HEK293T (cell line): ENCODE measurements around the gene TEX29.

ENCODE experiments used
- CTCF ChIA-PET: fragments of 350-600 bp; formaldehyde crosslinking; extraction: SDS; loops from one replicate; lab custom pipeline; 2021; ENCODE audit warnings: antibody characterized with exemption, inconsistent platforms; lab: Yijun Ruan, JAX
- POLR2A ChIA-PET: fragments of 350-600 bp; formaldehyde crosslinking; extraction: SDS; loops from one replicate; lab custom pipeline; 2020; ENCODE audit warnings: antibody characterized with exemption, inconsistent platforms; lab: Yijun Ruan, JAX
- DNase-seq: peaks from one replicate; pipeline ENCODE4 v3.0.0; 2012; ENCODE audit warnings: mixed read lengths; ENCODE audit errors: extremely low spot score
- ARNT ChIP-seq: fragments of 450-650 bp; IDR thresholded peaks from 2 replicates; pipeline ENCODE4 v1.6.1; 2017; ENCODE audit warnings: mild to moderate bottlenecking
- BHLHE40 ChIP-seq: fragments of 450-650 bp; IDR thresholded peaks from 2 replicates; pipeline ENCODE4 v1.6.1; 2016; ENCODE audit warnings: mild to moderate bottlenecking, moderate library complexity, borderline replicate concordance
- CTBP1 ChIP-seq: fragments of 450-650 bp; IDR thresholded peaks from 2 replicates; pipeline ENCODE4 v1.6.1; 2016; ENCODE audit warnings: borderline replicate concordance
- ELF4 ChIP-seq: fragments of 450-650 bp; IDR thresholded peaks from 2 replicates; pipeline ENCODE4 v1.6.1; 2017; ENCODE audit warnings: antibody characterized with exemption
- FOXA1 ChIP-seq: fragments of 450-650 bp; IDR thresholded peaks from 2 replicates; pipeline ENCODE4 v1.6.1; 2016; ENCODE audit warnings: mild to moderate bottlenecking
- FOXK2 ChIP-seq: fragments of 450-650 bp; IDR thresholded peaks from 2 replicates; pipeline ENCODE4 v1.6.1; 2016; ENCODE audit warnings: mild to moderate bottlenecking
- FOXM1 ChIP-seq: fragments of 450-650 bp; IDR thresholded peaks from 2 replicates; pipeline ENCODE4 v1.6.1; 2017; ENCODE audit warnings: mild to moderate bottlenecking, borderline replicate concordance
- HDGF ChIP-seq: fragments of 450-650 bp; IDR thresholded peaks from 2 replicates; pipeline ENCODE4 v1.6.1; 2017; ENCODE audit warnings: antibody characterized with exemption, borderline replicate concordance
- L3MBTL2 ChIP-seq: fragments of 450-650 bp; conservative IDR thresholded peaks from 2 replicates; pipeline ENCODE4 v1.6.1; 2016; ENCODE audit warnings: mild to moderate bottlenecking
- LEF1 ChIP-seq: fragments of 450-650 bp; IDR thresholded peaks from 2 replicates; pipeline ENCODE4 v1.6.1; 2017; ENCODE audit warnings: mild to moderate bottlenecking, borderline replicate concordance
- NFRKB ChIP-seq: fragments of 450-650 bp; IDR thresholded peaks from 2 replicates; pipeline ENCODE4 v1.6.1; 2016; ENCODE audit warnings: mild to moderate bottlenecking, moderate library complexity
- SP1 ChIP-seq: fragments of 450-650 bp; IDR thresholded peaks from 2 replicates; pipeline ENCODE4 v1.6.1; 2017
- SUZ12 ChIP-seq: fragments of 450-650 bp; IDR thresholded peaks from 2 replicates; pipeline ENCODE4 v1.6.1; 2016; ENCODE audit warnings: mild to moderate bottlenecking
- TARDBP ChIP-seq: fragments of 450-650 bp; IDR thresholded peaks from 2 replicates; pipeline ENCODE4 v1.6.1; 2016
- ZNF384 ChIP-seq: fragments of 450-650 bp; IDR thresholded peaks from 2 replicates; pipeline ENCODE4 v1.6.1; 2016
- TF ChIP-seq, protein P1 (sequence below): fragments of 450-650 bp; IDR thresholded peaks from 2 replicates; pipeline ENCODE4 v1.6.1; 2016

TEX29 gene

GRCh38 chr13:111283457-111283856 is 37.0 kb upstream of the TEX29 start:
- ChIA-PET POLR2A (interaction anchor here (1.5 kb wide), 1 partner anchor 19 kb away, joined by 3 read pairs; no protein-coding TSS in a partner anchor), CTCF (no interaction called here)
- no peak for DNase-seq
- TF ChIP-seq ELF4 (no peak), FOXM1 (no peak), ARNT (no peak), ZNF384 (no peak), NFRKB (no peak), LEF1 (no peak), BHLHE40 (no peak), SP1 (no peak), L3MBTL2 (no peak), FOXK2 (no peak), HDGF (no peak), FOXA1 (no peak), CTBP1 (no peak)
- TF ChIP-seq, protein P1, sequence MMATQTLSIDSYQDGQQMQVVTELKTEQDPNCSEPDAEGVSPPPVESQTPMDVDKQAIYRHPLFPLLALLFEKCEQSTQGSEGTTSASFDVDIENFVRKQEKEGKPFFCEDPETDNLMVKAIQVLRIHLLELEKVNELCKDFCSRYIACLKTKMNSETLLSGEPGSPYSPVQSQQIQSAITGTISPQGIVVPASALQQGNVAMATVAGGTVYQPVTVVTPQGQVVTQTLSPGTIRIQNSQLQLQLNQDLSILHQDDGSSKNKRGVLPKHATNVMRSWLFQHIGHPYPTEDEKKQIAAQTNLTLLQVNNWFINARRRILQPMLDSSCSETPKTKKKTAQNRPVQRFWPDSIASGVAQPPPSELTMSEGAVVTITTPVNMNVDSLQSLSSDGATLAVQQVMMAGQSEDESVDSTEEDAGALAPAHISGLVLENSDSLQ, result no peak

- POLR2A ChIA-PET, result no interaction called here
- CTCF ChIA-PET, result no interaction called here
- DNase-seq, result no peak
- no peak for TF ChIP-seq LEF1
- no peak for TF ChIP-seq SUZ12
- TF ChIP-seq FOXK2, result no peak
- no peak for TF ChIP-seq NFRKB
Measured at GRCh38 chr13:111283991-111284390, 36.5 kb upstream of the TEX29 start.

GRCh38 chr13:111284565-111284964 is 35.9 kb upstream of the TEX29 start:
- TF ChIP-seq, protein P1, result no peak
- TF ChIP-seq SUZ12, result no peak
- no peak for TF ChIP-seq ARNT
- TF ChIP-seq FOXA1, result no peak
- TF ChIP-seq ZNF384, result no peak
- TF ChIP-seq FOXK2, result no peak
- no peak for TF ChIP-seq CTBP1
- TF ChIP-seq SP1, result no peak
- no peak for DNase-seq
- ChIA-PET CTCF (no interaction called here), POLR2A (no interaction called here)

DNA sequence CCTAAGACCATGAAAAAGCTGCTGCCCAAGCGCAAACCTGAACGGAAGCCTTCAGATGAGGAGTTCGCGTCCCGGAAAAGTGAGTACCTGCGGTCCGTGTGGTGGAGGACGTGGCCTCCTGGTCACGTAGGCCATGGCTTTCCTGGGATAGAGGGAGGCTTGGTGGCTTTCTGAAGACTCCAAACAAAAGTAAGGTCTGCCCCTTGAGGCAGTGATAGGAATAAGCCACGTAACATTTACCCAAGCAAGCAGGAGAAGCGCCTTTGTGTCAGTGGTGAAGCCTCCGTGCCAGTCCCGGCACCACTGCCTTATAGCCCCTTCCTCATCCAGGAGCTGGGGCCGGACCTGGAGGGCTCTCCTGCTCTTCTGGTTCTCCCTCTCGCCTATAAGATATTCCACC is 34.3 kb upstream of the TEX29 start:
- no peak for DNase-seq
- POLR2A ChIA-PET, result no interaction called here
- CTCF ChIA-PET, result interaction anchor here (0.7 kb wide), 1 partner anchor 1688 kb away, joined by 9 read pairs; no protein-coding TSS in a partner anchor
- TF ChIP-seq BHLHE40 (no peak), ARNT (no peak)

DNA sequence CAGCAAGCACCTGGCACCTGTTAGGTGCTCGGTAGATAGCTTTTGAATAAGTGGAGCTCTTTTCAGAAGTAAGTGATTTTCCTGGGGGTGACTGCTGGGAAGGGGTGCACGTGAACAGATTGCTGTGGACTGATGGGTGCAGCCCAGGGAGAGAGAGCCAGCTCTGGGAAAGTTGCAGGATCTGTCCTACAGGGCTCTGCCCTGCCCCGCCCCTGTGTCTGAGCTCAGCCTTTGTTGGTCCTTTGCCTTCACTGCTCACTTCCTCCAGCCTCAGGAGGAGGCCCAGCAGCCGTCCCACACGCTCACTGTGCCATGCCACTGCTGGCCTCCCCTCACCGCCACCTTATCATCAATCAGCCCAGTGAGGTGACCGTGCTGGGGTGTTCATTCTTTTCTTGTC is 33.7 kb upstream of the TEX29 start:
- ChIA-PET POLR2A (no interaction called here), CTCF (no interaction called here)
- DNase-seq, result no peak
- TF ChIP-seq FOXA1 (no peak), SP1 (no peak), SUZ12 (no peak), FOXM1 (no peak), LEF1 (no peak), ZNF384 (no peak), ELF4 (no peak), BHLHE40 (no peak), L3MBTL2 (no peak), CTBP1 (no peak), FOXK2 (no peak), TARDBP (no peak), HDGF (no peak), ARNT (no peak), NFRKB (no peak)
- TF ChIP-seq, protein P1, result no peak

DNA sequence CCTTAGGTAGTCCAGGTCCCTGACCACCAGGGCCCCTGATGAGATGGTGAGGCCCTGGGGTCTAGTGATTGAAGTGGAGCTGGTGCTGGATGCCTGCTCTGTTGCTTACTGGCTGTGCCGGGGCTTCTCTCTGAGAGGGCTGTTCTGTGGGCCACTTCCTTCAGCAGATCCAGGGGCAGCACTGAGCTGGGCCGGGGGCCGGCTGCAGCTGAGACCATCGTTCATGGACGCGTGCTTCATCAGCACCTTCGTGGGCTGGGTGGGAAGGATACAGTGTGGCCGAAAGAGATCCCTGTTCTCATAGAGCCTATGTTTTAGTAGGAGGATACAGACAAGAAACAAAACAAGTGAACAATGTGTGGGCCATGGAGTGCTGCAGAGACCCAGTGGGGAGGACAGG is 33.2 kb upstream of the TEX29 start:
- no peak for DNase-seq
- no peak for TF ChIP-seq LEF1
- no peak for TF ChIP-seq HDGF
- TF ChIP-seq, protein P1, result no peak
- TF ChIP-seq TARDBP, result no peak
- TF ChIP-seq ARNT, result no peak
- TF ChIP-seq FOXA1, result no peak
- no peak for TF ChIP-seq FOXK2
- no peak for TF ChIP-seq FOXM1
- TF ChIP-seq BHLHE40, result no peak
- TF ChIP-seq L3MBTL2, result no peak
- no peak for TF ChIP-seq SP1
- TF ChIP-seq SUZ12, result no peak
- TF ChIP-seq ZNF384, result no peak
- TF ChIP-seq NFRKB, result no peak
- TF ChIP-seq ELF4, result no peak
- TF ChIP-seq CTBP1, result no peak
- CTCF ChIA-PET, result no interaction called here
- POLR2A ChIA-PET, result no interaction called here
